Endometrial microvascular endothelial cells (primary cell): ENCODE measurements around the gene RAB3B. TPM values are rescaled to one million over a fixed set of nuclear protein-coding genes. Genes with fewer than 3 reads are reported as not detected.

Experiments used
- in situ Hi-C: cut with HindIII; loops from 2 replicates; pipeline ENCODE4 v1.10.0; 2017; ENCODE audit warnings: low sequenced_read_pairs, low pct_unique_long_range_greater_than_20kb; ENCODE audit errors: inconsistent ontology term
- total RNA-seq: library from RNA; depleted of rRNA; stranded (reverse); fragments of >200 nt; gene quantifications from one replicate; pipeline ENCODE4 v1.2.3, GENCODE V29; 2015; ENCODE audit errors: inconsistent ontology term

Gene RAB3B
- total RNA-seq, 1 donor from 2014 or later: 1.6 TPM

DNA sequence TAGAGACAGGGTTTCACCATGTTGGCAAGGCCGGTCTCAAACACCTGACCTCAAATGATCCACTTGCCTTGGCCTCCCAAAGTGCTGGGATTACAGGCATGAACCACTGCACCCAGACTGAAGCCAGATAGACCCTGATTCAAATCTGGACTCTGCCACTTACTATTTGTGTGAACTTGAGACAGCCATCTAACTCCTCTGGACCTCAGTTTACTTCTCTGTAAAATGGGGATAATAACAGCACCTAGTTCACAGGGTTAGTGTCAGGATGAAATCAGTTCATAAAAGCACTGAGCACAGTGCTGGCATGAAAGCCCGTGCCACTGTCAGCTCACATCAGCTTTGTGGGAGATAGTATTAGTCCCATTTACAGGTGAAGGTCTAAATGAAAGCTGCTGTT is 28.5 kb downstream of the RAB3B start:
- in situ Hi-C loops: no loop called here

DNA sequence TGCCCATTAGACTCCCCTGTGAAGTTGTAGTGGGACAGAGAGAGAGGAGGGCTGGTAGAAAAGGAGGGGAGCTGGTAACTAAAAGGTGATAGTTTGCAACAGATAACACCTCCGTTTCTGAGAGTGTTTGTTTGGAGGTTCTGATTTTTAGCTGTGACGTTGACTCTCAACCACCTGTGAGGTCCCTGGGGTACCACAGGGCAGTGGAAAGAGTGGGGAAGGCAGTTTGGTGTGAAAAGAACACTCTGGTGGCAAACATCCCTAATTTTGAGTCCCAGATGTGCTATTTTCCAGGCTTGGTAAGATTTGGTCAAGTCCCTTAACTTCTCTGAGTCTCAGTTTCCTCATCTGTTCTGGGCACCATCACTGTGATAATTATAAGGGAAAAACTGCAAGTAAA is 29.3 kb downstream of the RAB3B start:
- in situ Hi-C loops: no loop called here

DNA sequence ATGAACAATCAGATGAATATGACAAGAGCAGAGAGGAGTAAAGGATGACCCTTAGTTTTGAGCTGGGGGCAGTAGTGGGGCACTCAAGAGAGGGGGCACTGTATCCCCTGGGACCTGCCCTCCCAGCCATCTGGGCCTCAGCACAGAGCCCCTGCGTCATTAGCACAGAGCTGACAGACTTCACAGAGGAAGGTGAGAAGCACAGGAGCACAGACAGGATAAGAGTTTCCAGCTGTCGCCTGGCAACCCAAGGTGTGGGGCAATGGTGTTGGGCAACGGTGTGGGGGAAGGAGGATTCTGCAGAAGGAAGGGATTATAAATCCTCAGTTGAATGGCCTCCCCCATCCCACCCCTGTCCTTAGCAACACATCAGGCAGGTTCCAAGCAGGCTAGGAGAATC is 30.2 kb downstream of the RAB3B start:
- in situ Hi-C loops: no loop called here

DNA sequence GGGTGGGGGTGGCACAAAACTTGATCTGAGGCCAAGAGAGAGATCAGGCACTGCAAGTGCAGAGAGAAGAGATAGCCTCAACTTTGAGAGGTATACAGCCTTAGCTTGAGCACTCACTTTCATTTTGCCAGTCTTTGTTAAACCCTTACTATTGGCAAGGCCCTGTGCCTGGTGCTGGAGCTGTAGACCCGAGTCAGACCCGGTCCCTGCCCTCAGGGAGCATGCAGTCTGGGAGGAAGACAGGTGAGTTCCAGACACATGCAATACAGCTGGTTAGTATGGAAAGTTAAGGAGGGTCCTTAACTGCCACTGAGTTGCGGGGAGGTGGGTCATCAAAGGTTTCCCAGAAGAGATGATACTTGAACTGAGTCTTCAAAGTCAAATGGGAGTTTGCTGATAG is 31.7 kb downstream of the RAB3B start:
- in situ Hi-C loops: no loop called here

DNA sequence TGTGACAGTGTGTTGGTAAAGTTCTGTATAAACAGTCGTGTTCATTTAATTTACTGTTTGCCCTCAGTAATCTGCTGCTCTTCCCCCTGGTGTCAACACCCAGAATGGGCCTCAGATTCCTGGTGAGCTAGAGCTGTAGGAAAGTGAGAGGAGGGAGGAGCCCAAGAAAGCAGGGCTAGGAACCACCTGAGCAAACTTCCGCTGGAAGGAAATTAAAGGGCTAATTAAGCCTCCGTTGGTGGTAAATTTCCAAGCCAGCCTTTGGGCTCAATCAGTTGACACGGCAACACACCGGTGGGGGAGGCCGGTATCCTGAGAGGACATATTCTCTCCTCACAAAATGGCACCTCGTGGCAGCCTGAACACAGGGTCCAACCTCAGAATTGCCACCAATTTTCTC is 32.9 kb downstream of the RAB3B start:
- in situ Hi-C loops: no loop called here

DNA sequence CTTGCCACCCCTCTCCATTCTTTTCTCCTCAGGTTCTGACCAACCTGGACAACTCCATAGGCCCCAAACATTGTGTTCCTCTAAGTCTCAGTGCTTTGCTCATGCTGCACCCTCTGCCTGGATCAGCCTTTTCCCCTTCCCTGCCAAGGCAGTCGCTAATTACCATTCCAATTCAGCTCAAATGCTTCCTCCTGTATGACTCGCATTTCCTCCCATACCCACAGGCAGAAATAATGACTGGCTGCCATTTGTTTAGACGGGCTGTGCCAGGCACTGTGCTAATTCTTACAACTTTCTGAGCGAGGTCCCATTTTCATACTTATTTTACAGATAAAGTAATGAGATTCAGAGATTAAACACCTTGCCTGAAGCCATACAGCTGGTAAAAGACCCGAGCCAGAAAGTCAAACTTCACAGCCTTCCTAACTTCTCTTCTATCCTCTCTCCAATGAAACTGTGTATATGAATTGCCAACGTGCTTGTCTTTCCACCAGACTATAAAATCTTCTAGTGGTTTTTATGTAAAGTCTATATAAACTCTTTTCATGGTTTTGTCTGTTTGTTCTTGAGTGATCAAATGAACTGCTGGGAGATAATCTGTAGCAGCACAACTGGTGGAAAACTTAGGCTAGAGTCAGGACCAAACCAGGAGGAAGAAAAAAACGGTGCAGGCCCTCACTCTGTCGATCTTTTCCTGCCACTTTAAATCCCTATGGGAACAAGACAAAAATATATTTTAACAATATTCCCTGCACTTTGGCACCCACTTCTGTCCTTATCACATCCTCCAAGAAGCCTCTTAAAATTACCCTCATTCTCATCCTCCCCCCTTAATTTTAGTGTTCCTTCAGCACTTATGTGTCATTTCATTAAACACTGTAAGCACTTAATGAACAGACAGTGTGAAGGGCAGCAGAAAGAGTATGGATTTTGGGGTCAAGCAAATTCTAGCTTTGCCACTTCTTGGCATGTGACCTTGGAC is 33.7 kb downstream of the RAB3B start:
- in situ Hi-C loops: no loop called here

DNA sequence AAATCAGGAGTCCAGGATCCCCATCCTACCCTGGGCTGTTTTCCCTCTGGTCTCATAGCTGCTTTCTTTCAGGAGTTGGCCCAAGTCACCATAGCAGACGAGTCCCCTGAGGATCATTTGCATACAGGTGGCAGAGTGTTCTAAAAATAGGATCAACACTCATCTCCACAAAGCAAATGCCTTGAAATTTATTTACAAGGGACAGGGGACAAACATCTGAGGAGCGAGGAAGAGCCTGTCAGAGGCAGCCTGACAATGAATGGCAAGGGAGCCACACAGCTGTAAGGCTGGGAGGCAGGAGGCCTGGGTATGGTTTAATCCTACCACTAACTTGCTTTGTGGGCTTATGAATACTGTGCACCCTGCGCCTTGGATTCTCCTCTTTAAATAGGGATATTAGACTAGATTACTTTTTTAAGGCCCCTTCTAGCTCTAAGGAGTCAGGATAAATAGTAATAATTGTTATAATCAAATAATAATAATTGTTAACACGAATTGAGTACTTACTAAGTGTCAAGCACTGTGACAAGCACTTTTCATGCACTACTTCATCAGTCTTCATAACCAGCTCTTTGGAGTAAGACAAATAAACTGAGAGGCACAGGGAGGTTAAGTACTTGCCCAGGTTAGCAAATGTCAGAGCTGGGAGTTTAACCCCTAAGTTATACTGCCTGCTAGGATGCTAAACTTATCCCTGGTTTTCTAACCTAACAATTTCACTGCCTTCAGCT is 34.5 kb downstream of the RAB3B start:
- in situ Hi-C loops: no loop called here

DNA sequence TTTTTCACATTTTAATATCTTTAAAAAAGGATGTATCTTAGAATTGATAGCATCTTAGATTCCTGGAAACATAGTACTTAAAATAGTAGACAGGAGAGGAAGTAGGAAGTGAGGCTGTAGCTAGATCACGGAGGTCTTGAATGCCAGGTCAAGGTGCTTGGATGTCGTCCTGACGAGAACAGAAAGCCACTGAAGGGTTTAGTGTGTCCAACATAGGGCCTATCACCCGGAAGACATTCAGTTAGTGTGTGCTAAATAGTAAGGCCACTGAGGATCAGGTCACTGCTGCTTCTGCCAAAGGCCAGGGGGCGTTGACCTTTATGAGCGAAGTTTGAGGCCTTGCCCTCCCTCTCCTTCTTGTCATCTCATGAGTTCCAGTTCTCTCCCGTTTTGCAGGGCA is 35.7 kb downstream of the RAB3B start:
- in situ Hi-C loops: no loop called here

DNA sequence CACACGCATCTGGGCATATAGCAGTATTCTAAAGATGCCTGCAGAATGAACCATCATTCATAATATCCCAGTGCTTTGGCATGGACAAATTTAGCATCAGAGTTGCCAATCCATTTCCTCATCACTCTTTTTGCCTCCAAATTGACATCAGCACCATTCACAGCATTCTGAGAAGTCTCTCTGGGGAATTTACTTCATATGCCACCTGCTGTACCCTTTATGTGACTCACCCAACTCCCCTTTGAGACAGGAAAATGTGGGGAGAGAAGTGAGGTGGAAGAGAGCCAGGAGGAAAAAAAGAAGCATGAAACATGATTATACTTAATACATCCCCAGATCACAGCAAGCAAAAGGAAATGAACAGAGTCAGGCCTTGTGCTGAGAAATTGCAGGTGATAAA is 37.4 kb downstream of the RAB3B start:
- in situ Hi-C loops: no loop called here

DNA sequence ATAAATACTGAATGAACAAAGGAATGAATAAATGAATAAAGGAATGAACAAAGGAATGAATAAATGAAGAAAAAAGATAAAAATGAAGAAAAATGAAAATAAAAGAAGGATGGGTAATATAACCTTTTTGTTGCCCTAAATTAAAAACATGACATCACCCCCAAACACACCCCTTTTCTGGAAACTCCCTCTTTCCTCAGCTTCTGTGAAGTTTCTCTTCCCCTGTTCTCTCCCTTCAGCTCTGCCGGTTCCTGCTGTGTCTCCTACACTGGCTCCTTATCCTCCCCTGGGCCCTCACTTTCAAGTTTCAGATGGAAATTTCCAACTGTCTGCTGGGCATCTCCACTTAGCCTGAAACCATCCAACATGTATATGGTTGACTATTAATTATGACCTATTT is 37.9 kb downstream of the RAB3B start:
- in situ Hi-C loops: no loop called here

DNA sequence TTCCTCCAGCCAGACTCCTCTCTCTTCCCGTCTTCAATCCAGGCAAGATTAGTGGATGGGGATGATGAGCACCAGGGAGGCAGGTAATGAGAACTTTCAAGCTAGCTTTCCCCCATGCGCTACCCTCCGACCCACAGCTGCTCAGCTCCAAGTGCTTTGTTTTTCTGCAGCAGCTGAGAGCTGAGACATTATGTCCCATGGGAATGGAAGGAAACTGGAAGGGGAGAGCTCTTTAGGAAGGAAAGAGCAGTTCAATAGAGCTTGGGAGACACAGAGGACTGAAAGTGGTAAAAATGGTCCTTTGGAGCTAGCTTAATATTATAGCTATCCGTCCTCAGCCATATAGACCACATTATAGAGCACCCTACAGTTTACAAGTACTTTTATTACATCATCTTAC is 39.8 kb downstream of the RAB3B start:
- in situ Hi-C loops: no loop called here

DNA sequence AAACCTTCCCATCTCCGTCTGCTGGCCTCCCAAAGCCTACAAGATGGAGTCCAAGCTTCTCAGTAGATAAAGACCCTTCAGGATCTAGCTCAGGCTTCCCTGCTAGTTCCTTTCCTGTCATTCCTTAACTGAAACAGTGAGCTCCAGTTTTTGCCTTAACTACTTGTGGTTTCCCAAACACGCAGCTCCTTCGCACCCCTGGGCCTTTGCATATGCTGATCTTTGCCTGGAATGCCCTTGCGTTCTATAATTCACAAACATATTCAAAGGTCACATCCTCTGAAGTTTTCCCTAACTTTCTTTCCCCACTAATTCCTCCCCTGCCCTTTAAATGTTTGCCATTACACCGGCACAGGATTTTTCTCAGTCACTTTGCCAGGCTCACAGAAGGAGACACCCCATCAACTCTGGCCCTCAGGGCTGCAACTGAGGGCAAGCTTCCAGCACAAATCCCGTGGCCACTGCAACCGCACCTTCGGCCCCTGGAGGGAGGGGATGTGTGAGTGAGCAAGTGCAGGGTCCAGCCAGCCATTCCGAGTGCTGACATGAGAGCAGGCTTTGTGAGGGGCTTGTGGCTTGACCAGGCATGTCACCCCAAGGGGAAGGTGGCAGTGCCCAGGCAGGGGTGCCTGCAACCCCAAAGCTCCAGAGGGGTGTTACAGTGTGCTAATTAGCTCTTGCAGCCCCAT is 41.3 kb downstream of the RAB3B start:
- in situ Hi-C loops: no loop called here

DNA sequence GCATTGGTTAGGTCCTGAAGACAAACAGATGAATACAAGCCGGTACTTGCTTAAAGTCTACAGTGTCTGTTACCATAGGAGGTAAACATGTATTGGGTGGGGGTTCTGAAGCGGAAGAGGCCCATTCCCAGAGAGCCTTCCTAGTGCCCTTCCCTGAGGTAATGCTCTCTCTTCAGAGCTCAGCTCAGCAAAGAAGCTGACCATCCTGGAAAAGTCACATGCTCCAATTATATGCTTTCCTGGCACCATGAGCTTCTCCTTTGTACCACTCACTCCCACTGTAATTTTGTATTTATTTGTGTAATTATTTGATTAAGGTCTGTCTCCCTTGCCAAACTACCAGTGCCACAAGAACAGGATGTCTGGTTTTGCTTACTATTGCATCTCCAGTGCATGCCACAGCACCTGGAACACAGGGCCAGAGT is 42.0 kb downstream of the RAB3B start:
- in situ Hi-C loops: no loop called here

DNA sequence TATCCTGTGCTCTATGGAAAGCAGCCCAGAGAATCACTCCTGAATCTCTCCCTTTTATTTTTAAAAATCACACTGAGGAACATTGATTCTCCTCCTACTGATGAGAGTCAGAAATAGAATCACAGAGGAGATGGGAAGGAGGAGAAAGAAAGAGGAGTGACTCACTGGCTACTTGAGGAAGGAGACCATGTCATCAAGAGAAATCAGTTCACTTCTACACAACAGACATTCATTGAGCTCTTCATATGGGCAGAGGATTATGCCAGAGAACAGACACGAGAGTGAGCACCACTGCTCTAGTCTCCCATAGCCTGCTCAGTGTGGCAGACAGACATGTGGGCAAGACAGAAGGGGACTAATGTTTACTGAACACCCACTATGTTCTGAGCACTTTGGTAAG is 44.2 kb downstream of the RAB3B start:
- in situ Hi-C loops: no loop called here

DNA sequence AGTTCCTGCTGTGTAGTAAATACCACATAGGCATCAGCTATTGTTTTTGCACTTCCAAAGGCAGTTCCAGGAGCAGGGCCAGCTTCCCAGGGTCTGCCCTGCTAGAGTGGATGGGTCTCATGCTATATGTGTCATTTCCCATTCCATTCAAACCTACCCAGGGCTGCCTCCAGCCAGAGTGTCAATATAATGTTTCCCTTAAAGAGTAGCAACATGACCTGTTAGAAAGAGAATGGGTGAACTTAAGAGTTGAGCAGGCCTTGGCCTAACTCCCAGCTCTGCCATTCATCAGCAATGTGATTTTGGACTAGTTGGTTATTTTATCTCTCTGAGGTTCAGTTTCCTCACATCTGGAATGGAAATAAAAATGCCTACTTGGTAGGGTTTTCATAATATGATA is 44.9 kb downstream of the RAB3B start:
- in situ Hi-C loops: no loop called here

DNA sequence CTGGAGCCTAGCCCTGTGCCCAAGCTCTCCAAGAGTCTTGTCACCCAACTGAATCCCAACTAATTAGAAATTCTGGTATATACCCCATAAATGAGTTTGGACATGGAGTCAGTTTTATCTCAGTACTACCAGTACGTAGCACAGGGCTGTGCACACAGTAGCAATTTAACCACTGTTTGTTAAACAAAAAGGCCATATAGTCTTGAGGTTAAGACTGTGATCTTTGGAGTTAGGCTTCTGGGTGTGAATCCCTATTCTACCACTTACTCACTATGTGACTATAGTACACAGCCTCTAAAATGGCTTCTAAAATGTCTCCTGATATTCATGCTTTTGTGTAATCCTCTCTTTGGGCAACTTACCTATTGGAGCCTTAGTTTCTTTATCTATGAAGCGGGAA is 48.2 kb downstream of the RAB3B start:
- in situ Hi-C loops: no loop called here

DNA sequence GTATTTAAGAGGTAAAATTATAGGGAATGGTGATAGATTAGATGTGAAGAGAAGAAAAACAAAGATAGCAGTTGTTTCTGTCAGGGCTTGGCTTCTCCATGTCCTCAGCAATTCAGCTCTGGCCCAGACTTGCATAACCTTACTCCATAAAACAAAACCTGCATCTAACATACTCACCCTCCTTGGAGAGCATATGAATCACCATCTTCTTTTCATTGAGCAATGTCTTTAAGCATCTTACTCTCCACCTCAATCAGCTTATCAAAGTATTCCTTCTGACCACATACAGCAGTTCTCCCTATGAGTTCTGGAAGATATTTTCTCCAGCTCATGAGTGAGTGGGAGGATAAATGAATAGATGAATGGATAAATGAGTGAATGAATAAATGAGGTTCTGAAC is 49.0 kb downstream of the RAB3B start:
- in situ Hi-C loops: no loop called here

DNA sequence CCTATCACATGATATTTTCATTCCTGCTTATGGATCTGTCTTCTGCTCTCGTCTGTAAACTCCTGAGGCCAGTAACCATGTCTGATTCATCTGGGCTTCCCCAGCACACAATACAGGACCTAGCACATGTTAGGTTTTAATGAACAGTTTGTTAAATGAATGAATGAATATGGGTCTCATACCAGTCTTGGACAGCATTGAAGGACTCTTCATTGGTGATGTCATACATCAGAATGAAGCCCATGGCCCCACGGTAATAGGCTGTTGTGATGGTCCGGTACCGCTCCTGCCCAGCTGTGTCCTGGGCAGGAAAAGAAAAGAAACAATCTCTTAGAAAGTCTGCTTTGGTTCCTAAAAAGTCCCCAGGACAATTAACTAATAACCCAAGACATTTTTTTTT is 53.4 kb downstream of the RAB3B start:
- in situ Hi-C loops: no loop called here

DNA sequence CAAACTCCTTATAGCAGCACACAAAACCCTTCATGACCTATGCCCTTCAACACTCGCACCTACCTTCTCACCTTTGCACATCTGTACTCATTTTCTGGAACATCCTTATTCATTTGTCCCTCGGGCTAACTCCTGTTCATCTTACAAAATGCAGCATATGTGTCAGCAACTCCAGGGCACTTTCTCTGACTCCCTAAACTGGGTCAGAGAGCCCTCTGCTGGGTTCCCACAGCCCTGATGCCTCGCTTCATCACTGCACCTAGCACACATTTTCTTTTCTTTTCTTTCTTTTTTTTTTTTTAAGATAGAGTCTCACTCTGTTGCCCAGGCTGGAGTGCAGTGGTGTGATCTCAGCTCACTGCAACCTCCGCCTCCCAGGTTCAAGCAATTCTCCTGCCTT is 54.0 kb downstream of the RAB3B start:
- in situ Hi-C loops: no loop called here

DNA sequence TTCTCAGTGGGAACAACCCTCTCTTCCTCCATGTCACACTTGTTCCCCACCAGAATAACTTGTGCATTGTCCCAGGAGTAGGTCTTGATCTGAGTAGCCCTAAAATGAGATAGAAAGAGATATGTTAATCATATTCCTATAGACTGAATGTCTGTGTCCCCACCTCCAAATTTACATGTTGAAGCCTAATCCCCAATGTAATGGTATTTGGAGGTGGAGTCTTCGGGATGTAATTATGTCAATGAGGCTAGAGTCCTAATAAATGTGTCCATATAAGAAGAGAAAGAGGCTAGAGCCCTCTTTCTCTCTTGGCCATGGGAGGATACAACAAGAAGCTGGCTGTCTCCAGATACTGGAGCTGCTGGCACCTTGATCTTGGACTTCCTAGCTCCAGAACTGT is 57.2 kb downstream of the RAB3B start:
- in situ Hi-C loops: no loop called here
